PFSK-1 (cell line): Measurements from ENCODE around the gene RPL31.

Experiments used
- FOXP2 ChIP-seq: optimal IDR thresholded peaks from 2 replicates; pipeline ENCODE3; 2011; ENCODE audit warnings: borderline replicate concordance, control low read depth, inconsistent platforms; ENCODE audit not compliant: insufficient read depth; ENCODE audit errors: extremely low read length, extremely low read depth
- POLR2AphosphoS5 ChIP-seq: IDR thresholded peaks from 2 replicates; pipeline ENCODE4 v1.6.1; 2012; ENCODE audit warnings: low read depth, mild to moderate bottlenecking, control low read depth, low read length, moderate library complexity
- REST ChIP-seq, 2 experiments: IDR thresholded peaks; 2 replicates each; pipeline versions ENCODE4 v1.6.1 to v1.8.0; 2011 to 2012; ENCODE audit warnings: low read depth in 2 of 2, low read length in 2 of 2, control low read depth in 1 of 2, inconsistent platforms in 1 of 2, mild to moderate bottlenecking in 1 of 2, moderate library complexity in 1 of 2; ENCODE audit not compliant: insufficient read depth in 1 of 2
- TAF1 ChIP-seq: IDR thresholded peaks from 2 replicates; pipeline ENCODE4 v1.6.1; 2012; ENCODE audit warnings: low read length, control low read depth, borderline replicate concordance; ENCODE audit not compliant: insufficient read depth

DNA sequence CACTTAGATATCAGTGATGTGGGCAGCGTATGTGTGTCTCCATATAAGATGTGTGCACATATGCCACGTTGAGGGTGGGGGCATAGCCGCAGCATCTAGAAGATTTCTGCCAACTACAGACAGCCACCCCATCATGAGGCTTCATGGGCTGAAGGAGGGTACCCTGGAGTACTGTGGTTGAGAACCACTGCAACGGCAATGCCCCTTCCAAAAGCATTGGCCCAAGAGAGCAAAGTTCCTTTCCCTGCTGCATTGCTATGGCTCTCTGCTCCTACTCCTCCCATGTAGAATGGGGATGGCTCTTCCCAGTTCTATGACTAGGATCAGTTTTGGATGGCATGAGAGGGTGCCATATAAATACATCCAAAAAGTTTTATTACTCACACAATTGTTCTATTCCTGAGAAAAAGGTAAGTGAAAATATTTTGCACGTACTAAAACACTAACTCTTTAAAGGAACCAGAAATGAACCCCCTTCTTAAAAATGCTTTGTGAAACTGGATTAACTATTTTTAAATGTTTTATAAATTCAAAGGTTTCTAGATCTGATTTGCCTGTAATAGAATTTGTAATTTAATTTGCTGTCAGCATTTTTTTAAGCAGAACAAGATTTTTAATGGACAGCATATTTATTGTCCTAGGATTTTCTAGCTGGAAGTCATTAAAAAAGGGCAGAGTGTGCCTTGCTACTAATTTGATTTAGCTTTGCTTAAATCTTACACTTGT is 4.4 kb upstream of the RPL31 start:
- TF ChIP-seq POLR2AphosphoS5 (no peak), TAF1 (no peak), REST (IDR thresholded peaks at IDR 0.05; ENCODE audit: insufficient read depth in 1 of 2, low read depth in 2 of 2, low read length in 2 of 2) (no peak), FOXP2 (no peak)
